NCI-H345 treated with DMSO at 0.1 percent for 48 hours (cell line): Measurements from ENCODE around the gene PDE2A.

Experiments used
- DNase-seq: peaks from one replicate; lab custom pipeline; 2025; ENCODE audit not compliant: unreplicated experiment; lab: John Stamatoyannopoulos, UW

The PDE2A gene

GRCh38 chr11:72592698-72593495 lies 81.3 kb downstream of the PDE2A start:
- DNase-seq = no peak

DNA sequence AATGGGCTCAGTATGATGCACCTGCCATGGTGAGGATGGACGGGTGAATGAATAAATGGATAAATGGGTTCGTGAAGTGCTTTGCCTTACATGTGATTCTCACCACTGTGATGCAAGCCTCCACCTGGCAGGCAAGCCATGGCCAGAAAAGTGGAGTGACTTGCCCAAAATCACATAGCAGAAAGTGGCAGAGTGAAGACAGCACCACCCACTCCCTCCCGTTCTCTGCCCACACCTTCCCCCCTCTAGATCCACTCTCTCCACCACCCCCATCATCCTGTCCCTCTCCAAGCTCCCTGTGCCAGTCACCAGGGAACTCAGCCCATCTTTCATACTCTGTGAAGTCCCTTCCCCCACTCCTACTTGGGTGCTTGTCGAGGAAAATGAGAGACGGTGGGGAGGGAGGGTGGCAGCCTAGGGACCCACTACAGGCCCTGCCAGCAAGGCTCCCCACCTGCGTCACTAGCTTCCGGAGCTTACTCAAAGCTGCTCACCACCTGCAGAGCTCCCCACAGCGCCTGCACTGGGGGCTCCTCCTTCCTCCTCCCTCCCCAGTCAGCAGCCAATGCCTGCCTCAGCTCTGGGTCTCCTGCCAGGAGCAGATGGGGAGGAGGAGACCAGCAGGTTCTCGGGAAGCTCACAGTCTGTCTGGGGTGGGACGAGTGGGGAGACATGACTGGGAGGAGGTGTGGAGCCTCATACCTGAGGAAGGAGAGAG lies 82.3 kb downstream of the PDE2A start:
- DNase-seq = peak; percentile 28

GRCh38 chr11:72591023-72591422 lies 83.2 kb downstream of the PDE2A start:
- DNase-seq = no peak

- no peak for DNase-seq
These were observed 84.1 kb downstream of the PDE2A start for GRCh38 chr11:72589802-72590761.

DNA sequence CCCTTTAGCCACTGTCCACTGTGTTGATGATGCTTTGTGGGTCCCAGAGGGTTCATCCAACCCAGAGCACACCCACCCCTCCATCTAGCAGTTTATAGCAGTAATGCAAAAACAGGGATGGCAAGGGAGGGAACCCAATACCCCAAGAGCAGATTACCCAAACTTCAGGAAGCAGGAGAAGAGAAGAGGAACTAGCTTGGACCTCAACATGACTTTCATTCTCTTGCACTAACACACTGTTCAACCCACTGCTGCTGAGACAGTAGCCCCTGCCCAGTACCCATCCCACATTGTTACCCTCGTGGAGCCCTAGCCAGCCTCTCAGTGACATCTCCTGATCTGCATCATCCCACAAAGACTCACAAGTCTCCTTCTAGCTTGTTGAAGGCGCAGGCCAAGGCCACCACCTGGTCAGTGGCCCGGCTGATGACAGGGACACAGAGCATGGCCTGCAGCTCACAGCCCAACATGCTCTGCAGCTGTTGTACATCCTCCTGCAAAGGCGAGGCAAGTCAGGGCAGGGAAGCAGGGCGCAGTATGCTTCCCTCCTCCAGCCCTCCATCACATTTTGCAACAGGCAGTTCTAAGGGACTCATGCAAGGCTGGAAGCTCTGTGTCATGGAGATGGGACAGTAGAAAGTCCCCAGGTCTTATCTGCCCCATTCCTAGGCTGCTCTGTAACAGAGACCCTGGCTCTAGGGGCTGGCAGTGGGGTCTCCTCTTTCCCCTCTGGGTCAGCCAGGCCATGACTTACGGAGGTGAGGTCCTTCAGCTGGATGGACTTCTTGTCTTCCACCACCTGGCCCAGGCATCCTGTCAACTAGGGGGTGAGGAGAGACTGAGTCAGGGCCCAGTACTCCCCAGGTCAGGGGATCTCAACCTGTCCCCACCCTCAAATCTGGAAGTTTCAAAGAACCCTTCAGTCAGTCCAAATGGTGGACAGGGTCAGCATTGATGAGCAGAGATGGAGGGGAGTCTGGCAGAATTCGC lies 85.5 kb downstream of the PDE2A start:
- no peak for DNase-seq

DNA sequence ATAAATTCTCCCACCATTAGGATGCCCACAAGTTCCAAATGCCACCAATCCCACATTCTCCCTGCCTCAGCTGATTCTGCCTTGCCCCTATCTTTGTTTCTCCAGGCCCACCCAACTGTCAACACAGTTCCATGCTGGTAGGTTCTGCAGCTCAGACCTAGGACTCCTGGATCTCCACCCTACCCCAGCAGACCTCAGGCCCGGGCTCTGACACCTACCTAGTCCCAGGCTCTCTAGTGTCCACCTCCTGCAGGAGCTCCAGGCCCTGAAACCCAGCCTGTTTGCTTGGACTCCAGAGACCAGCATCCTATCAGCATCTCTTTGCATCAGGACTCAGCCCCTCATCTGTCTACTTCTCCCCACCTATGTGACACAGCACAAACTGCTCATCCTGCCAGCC lies 86.5 kb downstream of the PDE2A start:
- DNase-seq = no peak

- DNase-seq = no peak
These were observed 87.7 kb downstream of the PDE2A start for GRCh38 chr11:72586321-72587090.

DNA sequence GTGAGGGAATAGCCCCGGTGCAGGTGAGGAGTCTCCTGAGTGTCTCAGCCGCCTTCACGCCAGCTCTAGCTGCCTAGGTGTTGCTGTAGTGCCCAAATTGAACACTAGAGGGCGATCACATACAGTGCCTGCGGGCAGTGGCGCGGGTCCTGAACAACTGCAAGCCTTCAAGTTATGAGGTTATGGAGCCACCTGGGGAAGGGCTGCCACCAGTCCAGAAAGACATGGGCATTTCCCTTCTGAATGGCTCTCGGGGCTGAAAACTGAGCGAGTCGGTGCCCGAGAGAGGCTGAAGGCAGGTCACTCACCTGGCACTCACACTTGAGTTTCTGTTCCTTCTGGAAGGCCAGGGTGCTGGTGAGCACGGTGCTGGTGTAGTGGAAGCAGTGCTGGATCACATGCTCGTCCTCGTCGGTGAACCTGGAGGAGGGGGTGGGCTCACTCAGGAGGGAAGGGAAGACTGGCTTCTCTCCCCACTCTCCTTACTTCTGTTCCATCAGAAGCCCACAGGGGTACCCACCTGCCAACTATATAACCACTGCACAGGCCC lies 88.4 kb downstream of the PDE2A start:
- peak; percentile 47 for DNase-seq

- DNase-seq = no peak
These were observed 89.2 kb downstream of the PDE2A start for GRCh38 chr11:72584939-72585597.

DNA sequence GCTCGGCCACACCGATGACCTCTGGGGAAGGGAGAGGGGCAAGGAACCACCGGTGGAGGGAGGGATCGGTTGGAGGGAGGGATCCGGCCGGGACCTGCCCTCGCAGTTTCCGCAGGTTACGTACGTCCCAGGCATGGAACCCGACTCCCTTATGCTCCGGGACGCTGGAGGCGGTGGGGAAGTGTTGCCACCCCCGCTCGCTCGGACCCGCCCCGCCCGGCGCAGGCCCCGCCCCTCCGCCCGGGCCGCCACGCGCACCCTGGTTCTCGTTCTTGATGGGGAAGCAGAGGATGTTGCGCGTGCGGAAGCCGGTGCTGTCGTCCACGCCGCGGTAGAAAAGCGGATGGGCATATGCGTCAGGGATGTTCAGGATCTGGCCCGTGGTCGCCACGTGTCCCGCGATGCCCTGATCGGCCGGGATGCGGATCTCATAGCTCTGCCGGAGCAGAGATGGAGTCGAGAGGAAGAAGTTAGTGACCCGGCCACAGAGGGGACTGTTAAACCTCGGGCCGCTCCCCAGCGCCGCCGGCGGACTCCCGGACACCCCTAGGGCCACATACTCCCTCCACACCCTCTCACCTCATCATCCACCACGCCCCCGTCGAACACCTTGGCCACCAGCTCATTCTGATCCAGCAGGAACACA lies 89.8 kb downstream of the PDE2A start:
- no peak for DNase-seq

DNA sequence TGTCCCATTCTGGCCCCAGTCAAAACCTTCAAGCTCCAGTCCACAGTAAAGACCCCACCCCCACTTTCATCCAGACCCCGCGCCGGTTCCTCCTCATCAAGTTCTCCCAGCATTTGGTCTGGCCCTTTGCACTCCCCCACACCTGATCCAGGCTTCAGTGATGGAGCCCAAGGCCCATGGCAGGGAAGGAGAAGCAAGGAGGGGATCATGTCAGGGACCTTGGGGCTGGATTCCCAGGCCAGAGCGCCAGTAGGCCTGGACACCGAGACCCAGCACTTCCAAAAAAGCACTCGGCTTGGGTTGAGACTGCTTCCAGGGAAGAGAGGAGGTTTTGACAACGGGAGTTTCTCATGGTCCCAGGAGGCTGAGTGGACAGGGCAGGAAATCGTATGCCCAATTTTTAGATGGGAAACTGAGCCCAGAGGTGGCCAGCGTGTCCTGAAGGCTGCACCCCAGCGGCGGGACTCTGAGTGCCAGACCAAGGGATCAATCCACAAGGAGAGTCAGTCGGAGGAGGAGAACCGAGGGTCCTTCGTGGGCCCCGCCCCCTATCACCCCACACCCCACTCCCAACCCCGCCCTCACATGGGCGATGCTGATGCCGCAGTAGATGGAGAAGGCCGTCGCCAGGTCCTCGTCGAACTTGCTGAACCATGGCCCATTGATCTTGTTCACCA lies 90.5 kb downstream of the PDE2A start:
- no peak for DNase-seq

GRCh38 chr11:72583177-72583553 lies 91.1 kb downstream of the PDE2A start:
- no peak for DNase-seq

DNA sequence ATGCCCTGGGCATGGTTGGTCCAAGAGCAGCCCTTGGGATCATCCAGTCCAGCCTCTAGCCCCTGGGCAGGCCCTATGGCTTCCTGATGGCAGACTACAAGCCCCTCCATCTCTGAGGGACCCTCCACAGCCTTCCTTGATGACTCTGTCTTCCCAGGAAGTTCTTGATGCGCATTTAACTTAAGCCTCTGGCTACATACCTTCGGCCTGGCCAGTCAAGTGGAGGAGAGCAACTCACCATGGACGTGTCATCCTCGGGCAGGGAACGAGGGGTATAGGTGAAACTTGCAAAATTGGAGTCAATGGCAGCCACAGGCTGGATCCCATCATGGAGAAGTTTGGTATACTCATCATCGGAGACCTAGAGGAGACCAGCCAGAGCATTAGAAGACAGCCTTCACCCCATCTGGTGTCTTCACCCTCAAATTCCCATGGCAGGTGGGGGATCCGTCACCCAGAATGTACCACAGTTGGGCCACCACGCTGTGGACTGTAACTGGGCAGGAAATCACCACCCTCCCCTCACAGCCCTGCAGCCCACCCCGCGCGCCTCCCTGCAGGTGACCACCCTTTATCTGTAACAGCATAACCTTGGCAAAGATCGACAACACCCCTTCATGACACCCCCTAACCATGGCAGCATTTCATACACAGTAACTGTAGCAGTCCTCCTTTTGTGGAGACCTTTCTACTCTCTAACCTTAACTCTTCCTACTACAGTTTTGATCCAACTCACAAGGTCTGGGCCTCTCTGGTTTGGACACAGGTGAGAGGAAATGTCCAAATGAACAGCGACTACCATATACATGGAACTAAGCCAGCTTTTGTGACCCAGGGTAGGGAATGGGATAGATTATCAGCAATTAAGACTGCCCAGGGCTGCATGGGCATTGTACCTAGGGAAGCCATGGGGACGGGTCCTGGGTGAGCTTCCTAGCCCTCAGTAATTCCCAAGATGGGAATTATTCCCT lies 91.7 kb downstream of the PDE2A start:
- no peak for DNase-seq

GRCh38 chr11:72581067-72581466 lies 93.2 kb downstream of the PDE2A start:
- DNase-seq = no peak

GRCh38 chr11:72580642-72580950 lies 93.6 kb downstream of the PDE2A start:
- no peak for DNase-seq

DNA sequence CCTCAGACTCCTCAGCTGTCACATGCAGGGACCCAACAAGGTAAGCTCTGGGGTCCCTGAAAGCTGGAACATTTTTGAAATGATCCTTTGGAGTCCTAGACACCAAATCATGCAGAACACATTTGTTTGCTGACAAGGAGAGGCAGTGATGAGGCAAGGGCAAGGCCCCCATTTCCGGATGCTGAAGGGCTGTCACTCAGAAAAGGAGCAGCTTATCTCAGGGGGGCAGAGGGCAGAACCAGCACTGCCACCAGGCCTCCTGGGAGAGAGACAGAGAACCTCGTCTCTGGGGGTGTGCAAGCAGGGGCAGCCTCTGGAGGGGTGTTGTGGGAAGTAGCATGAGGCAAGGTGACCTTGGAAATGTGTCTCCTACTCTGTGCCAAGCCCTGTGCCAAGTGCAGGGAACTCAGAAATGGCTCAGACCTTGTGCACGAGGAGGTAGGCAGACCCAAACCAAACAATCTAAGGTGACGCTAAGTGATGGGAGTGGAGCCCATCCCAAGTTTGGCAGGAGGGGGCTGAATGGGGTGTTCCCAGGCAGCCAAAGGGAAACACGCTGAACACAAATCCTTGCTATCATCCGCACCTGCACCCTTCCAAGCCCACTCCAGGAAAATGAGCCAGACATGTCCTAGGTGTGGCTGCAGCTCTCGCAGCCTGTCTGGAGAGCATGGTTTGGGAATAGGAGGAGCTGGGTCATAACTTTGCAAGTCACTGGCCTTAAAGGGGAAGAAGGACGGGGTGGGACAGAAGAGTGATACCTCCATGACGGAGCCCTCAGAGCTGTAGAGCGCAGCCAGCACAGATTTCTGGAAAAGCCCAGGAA lies 94.2 kb downstream of the PDE2A start:
- DNase-seq = no peak
